ENCODE data around the gene PMEL. TPM values are rescaled to one million over a fixed set of nuclear protein-coding genes. Genes with fewer than 3 reads are reported as not detected.
A peak's percentile ranks its signal among the peaks of the same experiment; 100 is the strongest.

Gene PMEL
- total RNA-seq, 1 experiment from 2014 or later: 5.8 TPM

DNA sequence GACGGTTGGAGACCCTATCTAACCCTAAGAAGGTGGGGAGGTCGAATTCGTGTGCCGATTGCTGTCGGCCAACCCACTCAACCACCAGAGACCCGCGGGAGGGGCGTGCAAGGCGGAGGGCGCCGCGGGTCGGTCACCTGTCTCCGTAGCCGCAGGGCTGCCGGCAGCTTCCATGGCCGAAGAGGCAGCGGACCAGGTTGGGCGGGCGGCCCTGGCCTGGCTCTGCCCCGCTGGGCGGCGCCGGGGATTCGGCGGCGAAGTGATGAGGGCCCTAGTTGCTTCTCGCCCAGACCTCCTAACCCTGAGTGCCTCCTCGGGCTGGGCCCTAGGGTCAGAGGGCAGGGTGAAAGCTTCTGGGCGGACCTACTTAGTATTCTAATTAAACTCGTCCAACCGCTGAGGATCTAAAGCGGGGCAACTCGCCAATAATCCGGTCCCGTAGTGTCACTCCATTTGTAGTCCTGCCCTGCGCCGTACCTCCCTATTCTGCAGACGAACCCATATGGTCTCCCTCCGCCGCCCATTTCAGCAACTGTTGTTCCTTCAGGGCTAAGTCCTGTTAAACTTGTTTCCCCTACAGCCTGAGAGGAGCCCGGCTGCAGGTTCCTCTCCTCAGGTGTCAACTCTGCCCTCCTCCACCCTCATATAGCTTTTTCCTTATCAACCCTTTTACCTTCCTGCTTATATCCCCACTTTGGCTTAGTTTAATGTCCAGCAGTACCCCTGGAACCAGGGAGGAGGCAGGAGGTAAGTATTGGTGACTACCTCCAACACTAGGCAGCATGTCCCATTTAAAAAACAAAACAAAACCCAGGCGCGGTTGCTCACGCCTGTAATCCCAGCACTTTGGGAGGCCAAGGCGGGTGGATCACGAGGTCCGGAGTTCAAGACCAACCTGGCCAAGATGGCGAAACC lies 38.0 kb downstream of the PMEL start, which contains the start of gene PYM1:
PYM1 (minus strand) TSS at position 307 of the 915 bp plus-strand sequence; CDS start at position 174, 133 bp downstream.
- Histone ChIP-seq H2AFZ (ENCODE audit: low read depth, low read length, poor library complexity, severe bottlenecking) (peak within 1 kb of the TSS; percentile 4), H3K27me3 (ENCODE audit: insufficient read depth, low read length) (no peaks in the 10 kb centered on the region), H3K4me1 (ENCODE audit: control insufficient read depth in 1 of 2, insufficient read depth in 2 of 2, low read length in 2 of 2) (peaks cover 27 to 60% of the 10 kb centered on the region in 2 experiments), H3K36me3 (ENCODE audit: control insufficient read depth in 1 of 2, insufficient read depth in 2 of 2, low read length in 2 of 2) (no peaks in the 10 kb centered on the region), H3K4me3 (replicated peaks in 1 of 2; ENCODE audit: low read depth in 1 of 2, low read length in 2 of 2) (peak within 1 kb of the TSS; percentile 80 to 99), H3K79me2 (ENCODE audit: insufficient read depth, low read length) (peaks cover 44% of the 10 kb centered on the region), H3K27ac (ENCODE audit: low read depth, low read length) (peak within 1 kb of the TSS; percentile 97), H3K9me2 (ENCODE audit: insufficient read depth) (no peaks in the 10 kb centered on the region), H4K20me1 (ENCODE audit: insufficient read depth) (no peaks in the 10 kb centered on the region), H3K4me2 (ENCODE audit: low read length) (peak within 1 kb of the TSS; percentile 89), H3K9me3 (ENCODE audit: control insufficient read depth in 1 of 2, insufficient read depth in 1 of 2, low read depth in 1 of 2, low read length in 2 of 2) (no peaks in the 10 kb centered on the region), H3K9ac (ENCODE audit: low read length) (peak within 1 kb of the TSS; percentile 86)
- ChIA-PET RAD21 (ENCODE audit: low non-redundant PET in 1 of 2, low total read pairs in 2 of 2, uncharacterized antibody in 2 of 2, unreplicated experiment in 2 of 2) (interaction anchor here in 1 of 2 experiments (1.6 kb wide), 1 partner anchor 99 kb away, joined by 3 read pairs; the partner anchor contains the start of gene DNAJC14), CTCF (interaction anchor here (1.3 to 2.6 kb wide), 3 partner anchors 110 to 189 kb away, joined by 3 to 9 read pairs (median 4); partner anchors contain the start of genes ORMDL2 and SARNP), POLR2A (interaction anchor here (1.1 to 2.8 kb wide), 5 partner anchors 46 to 110 kb away, joined by 3 to 21 read pairs (median 5); partner anchors contain the start of genes DNAJC14, ORMDL2, RAB5B and SARNP)
- BruUV-seq (replicated peaks): no TSS peak
- DNase-seq (ENCODE audit: low read depth, low spot score) (peak; percentile 66), ATAC-seq (peak; percentile 41)
- intact Hi-C loops (cut with micrococcal nuclease): loop anchor here (1.0 to 2.0 kb wide), 2 partner anchors 99 to 190 kb away; partner anchors contain the start of gene DNAJC14
- no peak for TF ChIP-seq CEBPB (IDR thresholded peaks at IDR 0.05; ENCODE audit: low read depth)
- TF ChIP-seq TCF7L2 (IDR thresholded peaks at IDR 0.05; ENCODE audit: borderline replicate concordance, extremely low read depth, insufficient read depth, insufficient read length): peak; percentile 67
- no peak for TF ChIP-seq EGR1 (IDR thresholded peaks at IDR 0.05; ENCODE audit: low read depth)
- no peak for TF ChIP-seq ELF1 (IDR thresholded peaks at IDR 0.05; ENCODE audit: borderline replicate concordance, low read depth)
- TF ChIP-seq POLR2AphosphoS5 (IDR thresholded peaks at IDR 0.05; ENCODE audit: low read depth, low read length): peak; percentile 81
- TF ChIP-seq POLR2A (IDR thresholded peaks at IDR 0.05; ENCODE audit: borderline replicate concordance, extremely low read depth, insufficient read depth, insufficient read length): peak; percentile 40
- no peak for TF ChIP-seq RAD21 (IDR thresholded peaks at IDR 0.05; ENCODE audit: low read depth)
- no peak for TF ChIP-seq ZNF274 (IDR thresholded peaks at IDR 0.05; ENCODE audit: low read depth, low read length)
- TF ChIP-seq, protein P1, sequence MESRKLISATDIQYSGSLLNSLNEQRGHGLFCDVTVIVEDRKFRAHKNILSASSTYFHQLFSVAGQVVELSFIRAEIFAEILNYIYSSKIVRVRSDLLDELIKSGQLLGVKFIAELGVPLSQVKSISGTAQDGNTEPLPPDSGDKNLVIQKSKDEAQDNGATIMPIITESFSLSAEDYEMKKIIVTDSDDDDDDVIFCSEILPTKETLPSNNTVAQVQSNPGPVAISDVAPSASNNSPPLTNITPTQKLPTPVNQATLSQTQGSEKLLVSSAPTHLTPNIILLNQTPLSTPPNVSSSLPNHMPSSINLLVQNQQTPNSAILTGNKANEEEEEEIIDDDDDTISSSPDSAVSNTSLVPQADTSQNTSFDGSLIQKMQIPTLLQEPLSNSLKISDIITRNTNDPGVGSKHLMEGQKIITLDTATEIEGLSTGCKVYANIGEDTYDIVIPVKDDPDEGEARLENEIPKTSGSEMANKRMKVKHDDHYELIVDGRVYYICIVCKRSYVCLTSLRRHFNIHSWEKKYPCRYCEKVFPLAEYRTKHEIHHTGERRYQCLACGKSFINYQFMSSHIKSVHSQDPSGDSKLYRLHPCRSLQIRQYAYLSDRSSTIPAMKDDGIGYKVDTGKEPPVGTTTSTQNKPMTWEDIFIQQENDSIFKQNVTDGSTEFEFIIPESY (IDR thresholded peaks at IDR 0.05; ENCODE audit: extremely low read depth, insufficient replicate concordance, low read length): no peak
- TF ChIP-seq FOSL1 (IDR thresholded peaks at IDR 0.05; ENCODE audit: low read depth): no peak
- TF ChIP-seq YY1 (IDR thresholded peaks at IDR 0.05; ENCODE audit: extremely low read depth, insufficient replicate concordance, low read depth, low read length): peak; percentile 54
- TF ChIP-seq, protein P2, sequence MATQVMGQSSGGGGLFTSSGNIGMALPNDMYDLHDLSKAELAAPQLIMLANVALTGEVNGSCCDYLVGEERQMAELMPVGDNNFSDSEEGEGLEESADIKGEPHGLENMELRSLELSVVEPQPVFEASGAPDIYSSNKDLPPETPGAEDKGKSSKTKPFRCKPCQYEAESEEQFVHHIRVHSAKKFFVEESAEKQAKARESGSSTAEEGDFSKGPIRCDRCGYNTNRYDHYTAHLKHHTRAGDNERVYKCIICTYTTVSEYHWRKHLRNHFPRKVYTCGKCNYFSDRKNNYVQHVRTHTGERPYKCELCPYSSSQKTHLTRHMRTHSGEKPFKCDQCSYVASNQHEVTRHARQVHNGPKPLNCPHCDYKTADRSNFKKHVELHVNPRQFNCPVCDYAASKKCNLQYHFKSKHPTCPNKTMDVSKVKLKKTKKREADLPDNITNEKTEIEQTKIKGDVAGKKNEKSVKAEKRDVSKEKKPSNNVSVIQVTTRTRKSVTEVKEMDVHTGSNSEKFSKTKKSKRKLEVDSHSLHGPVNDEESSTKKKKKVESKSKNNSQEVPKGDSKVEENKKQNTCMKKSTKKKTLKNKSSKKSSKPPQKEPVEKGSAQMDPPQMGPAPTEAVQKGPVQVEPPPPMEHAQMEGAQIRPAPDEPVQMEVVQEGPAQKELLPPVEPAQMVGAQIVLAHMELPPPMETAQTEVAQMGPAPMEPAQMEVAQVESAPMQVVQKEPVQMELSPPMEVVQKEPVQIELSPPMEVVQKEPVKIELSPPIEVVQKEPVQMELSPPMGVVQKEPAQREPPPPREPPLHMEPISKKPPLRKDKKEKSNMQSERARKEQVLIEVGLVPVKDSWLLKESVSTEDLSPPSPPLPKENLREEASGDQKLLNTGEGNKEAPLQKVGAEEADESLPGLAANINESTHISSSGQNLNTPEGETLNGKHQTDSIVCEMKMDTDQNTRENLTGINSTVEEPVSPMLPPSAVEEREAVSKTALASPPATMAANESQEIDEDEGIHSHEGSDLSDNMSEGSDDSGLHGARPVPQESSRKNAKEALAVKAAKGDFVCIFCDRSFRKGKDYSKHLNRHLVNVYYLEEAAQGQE (IDR thresholded peaks at IDR 0.05; ENCODE audit: low read depth): no peak
- TF ChIP-seq, protein P3, sequence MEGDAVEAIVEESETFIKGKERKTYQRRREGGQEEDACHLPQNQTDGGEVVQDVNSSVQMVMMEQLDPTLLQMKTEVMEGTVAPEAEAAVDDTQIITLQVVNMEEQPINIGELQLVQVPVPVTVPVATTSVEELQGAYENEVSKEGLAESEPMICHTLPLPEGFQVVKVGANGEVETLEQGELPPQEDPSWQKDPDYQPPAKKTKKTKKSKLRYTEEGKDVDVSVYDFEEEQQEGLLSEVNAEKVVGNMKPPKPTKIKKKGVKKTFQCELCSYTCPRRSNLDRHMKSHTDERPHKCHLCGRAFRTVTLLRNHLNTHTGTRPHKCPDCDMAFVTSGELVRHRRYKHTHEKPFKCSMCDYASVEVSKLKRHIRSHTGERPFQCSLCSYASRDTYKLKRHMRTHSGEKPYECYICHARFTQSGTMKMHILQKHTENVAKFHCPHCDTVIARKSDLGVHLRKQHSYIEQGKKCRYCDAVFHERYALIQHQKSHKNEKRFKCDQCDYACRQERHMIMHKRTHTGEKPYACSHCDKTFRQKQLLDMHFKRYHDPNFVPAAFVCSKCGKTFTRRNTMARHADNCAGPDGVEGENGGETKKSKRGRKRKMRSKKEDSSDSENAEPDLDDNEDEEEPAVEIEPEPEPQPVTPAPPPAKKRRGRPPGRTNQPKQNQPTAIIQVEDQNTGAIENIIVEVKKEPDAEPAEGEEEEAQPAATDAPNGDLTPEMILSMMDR (IDR thresholded peaks at IDR 0.05 in 2 of 3, conservative IDR thresholded peaks at IDR 0.05 in 1 of 3; ENCODE audit: borderline replicate concordance in 1 of 3, insufficient read depth in 1 of 3, low read depth in 2 of 3, low read length in 2 of 3): no peak
- TF ChIP-seq EZH2phosphoT487 (IDR thresholded peaks at IDR 0.05; ENCODE audit: borderline replicate concordance): no peak
- no peak for TF ChIP-seq JUND (IDR thresholded peaks at IDR 0.05)
- TF ChIP-seq ZFX (IDR thresholded peaks at IDR 0.05): peak; percentile 81
- TF ChIP-seq, protein P4, sequence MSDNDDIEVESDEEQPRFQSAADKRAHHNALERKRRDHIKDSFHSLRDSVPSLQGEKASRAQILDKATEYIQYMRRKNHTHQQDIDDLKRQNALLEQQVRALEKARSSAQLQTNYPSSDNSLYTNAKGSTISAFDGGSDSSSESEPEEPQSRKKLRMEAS (IDR thresholded peaks at IDR 0.05): no peak
